GM23338 (cell line): Measurements from ENCODE around the gene GAL3ST2. TPM values are rescaled to one million over a fixed set of nuclear protein-coding genes. Genes with fewer than 3 reads are reported as not detected.

Experiments
- ATAC-seq: fragments of 200-7000 bp; cut with Tn5 transposase; 3 replicates; pipeline ENCODE4 v1.9.1; 2020
- DNase-seq: peaks from one replicate; pipeline ENCODE4 v3.0.0-alpha.2; 2015; ENCODE audit warnings: low spot score
- H2AFZ ChIP-seq: fragments of 200-600 bp; sonication (generic); 2 replicates; pipeline ENCODE4 v1.8.0; 2016; ENCODE audit warnings: antibody characterized with exemption, mild to moderate bottlenecking, moderate library complexity
- H3F3A ChIP-seq: fragments of 200-600 bp; sonication (generic); replicated peaks from 2 replicates; pipeline ENCODE4 v1.8.0; 2017; ENCODE audit warnings: antibody characterized with exemption, mixed run types, low read depth
- H3K27ac ChIP-seq: fragments of 200-600 bp; sonication (generic); 2 replicates; pipeline ENCODE4 v1.6.1; 2016; ENCODE audit warnings: low read depth
- H3K27me3 ChIP-seq: fragments of 200-600 bp; sonication (generic); 2 replicates; pipeline ENCODE4 v1.8.0; 2016; ENCODE audit warnings: mild to moderate bottlenecking, mixed run types, moderate library complexity; ENCODE audit not compliant: insufficient read depth
- H3K36me3 ChIP-seq: fragments of 200-600 bp; sonication (generic); 2 replicates; pipeline ENCODE4 v1.8.0; 2016; ENCODE audit warnings: mild to moderate bottlenecking; ENCODE audit not compliant: insufficient read depth
- H3K4me1 ChIP-seq: fragments of 200-600 bp; sonication (generic); 2 replicates; pipeline ENCODE4 v1.8.0; 2016; ENCODE audit warnings: mild to moderate bottlenecking, moderate library complexity; ENCODE audit not compliant: insufficient read depth
- H3K4me2 ChIP-seq: fragments of 200-600 bp; sonication (generic); 2 replicates; pipeline ENCODE4 v1.7.1; 2017; ENCODE audit warnings: mixed run types
- H3K4me3 ChIP-seq: fragments of 200-600 bp; sonication (generic); 2 replicates; pipeline ENCODE4 v1.6.1; 2016; ENCODE audit warnings: mixed run types
- H3K79me2 ChIP-seq: fragments of 200-600 bp; sonication (generic); replicated peaks from 2 replicates; pipeline ENCODE4 v1.8.0; 2017; ENCODE audit warnings: mild to moderate bottlenecking; ENCODE audit not compliant: insufficient read depth
- H3K9me2 ChIP-seq: fragments of 200-600 bp; sonication (generic); 2 replicates; pipeline ENCODE4 v1.8.0; 2017; ENCODE audit not compliant: insufficient read depth
- H4K20me1 ChIP-seq: fragments of 200-600 bp; sonication (generic); replicated peaks from 2 replicates; pipeline ENCODE4 v1.8.0; 2017; ENCODE audit warnings: mild to moderate bottlenecking; ENCODE audit not compliant: insufficient read depth
- H3K27ac Mint-ChIP-seq: 2 replicates; pipeline ENCODE4 v1.8.0; 2020; ENCODE audit warnings: inconsistent platforms, mild to moderate bottlenecking, moderate library complexity, mixed read lengths
- H3K27me3 Mint-ChIP-seq: 3 replicates; pipeline ENCODE4 v1.8.0; 2022; ENCODE audit warnings: low read depth, mild to moderate bottlenecking, moderate library complexity, mixed read lengths, inconsistent platforms; ENCODE audit not compliant: insufficient read depth, poor library complexity
- H3K36me3 Mint-ChIP-seq: 3 replicates; pipeline ENCODE4 v1.8.0; 2021; ENCODE audit warnings: low read depth, mild to moderate bottlenecking, inconsistent platforms, moderate library complexity, mixed read lengths
- H3K4me1 Mint-ChIP-seq: 3 replicates; pipeline ENCODE4 v1.8.0; 2020; ENCODE audit warnings: mild to moderate bottlenecking, inconsistent platforms, mixed read lengths
- H3K4me3 Mint-ChIP-seq: 3 replicates; pipeline ENCODE4 v1.8.0; 2021; ENCODE audit warnings: moderate library complexity, mild to moderate bottlenecking, inconsistent platforms, mixed read lengths
- H3K9me3 Mint-ChIP-seq: 3 replicates; pipeline ENCODE4 v1.8.0; 2020; ENCODE audit warnings: moderate library complexity, mild to moderate bottlenecking, inconsistent platforms, mixed read lengths
- CREB1 ChIP-seq: fragments of 250-450 bp; sonication (Bioruptor Pico); IDR thresholded peaks from 2 replicates; pipeline ENCODE4 v1.5.0; 2020; ENCODE audit warnings: low read depth, mild to moderate bottlenecking, moderate library complexity
- CTCF ChIP-seq, 2 experiments: fragments of 200-600 bp in 1 of 2; sonication (generic) in 1 of 2; conservative IDR thresholded peaks; 2 replicates each; pipeline versions ENCODE4 v1.5.1 to v1.6.1; 2016 to 2017; ENCODE audit warnings: antibody characterized with exemption in 2 of 2, low read depth in 2 of 2, mild to moderate bottlenecking in 2 of 2, moderate library complexity in 1 of 2
- EZH2 ChIP-seq: fragments of 200-600 bp; sonication (generic); IDR thresholded peaks from one replicate; pipeline ENCODE4 v1.8.0; 2017; ENCODE audit warnings: antibody characterized with exemption, mild to moderate bottlenecking, low read depth; ENCODE audit not compliant: unreplicated experiment
- EZH2phosphoT487 ChIP-seq: fragments of 200-600 bp; sonication (generic); IDR thresholded peaks from one replicate; pipeline ENCODE4 v1.8.1; 2018; ENCODE audit warnings: antibody characterized with exemption; ENCODE audit not compliant: unreplicated experiment
- JUNB ChIP-seq: IDR thresholded peaks from one replicate; pipeline ENCODE4 v1.6.1; 2016; ENCODE audit warnings: antibody characterized with exemption; ENCODE audit not compliant: unreplicated experiment
- NANOG ChIP-seq: IDR thresholded peaks from 2 replicates; pipeline ENCODE4 v1.6.1; 2016; ENCODE audit warnings: antibody characterized with exemption, borderline replicate concordance
- POLR2AphosphoS5 ChIP-seq: IDR thresholded peaks from 2 replicates; pipeline ENCODE4 v1.6.1; 2016; ENCODE audit warnings: antibody characterized with exemption, low read depth
- STAT1 ChIP-seq: IDR thresholded peaks from one replicate; pipeline ENCODE4 v1.6.1; 2016; ENCODE audit warnings: antibody characterized with exemption; ENCODE audit not compliant: unreplicated experiment
- ZNF114 ChIP-seq: fragments of 250-450 bp; sonication (Bioruptor Pico); IDR thresholded peaks from 2 replicates; pipeline ENCODE4 v1.5.0; 2020; ENCODE audit warnings: mild to moderate bottlenecking, moderate library complexity
- ZNF331 ChIP-seq: fragments of 250-450 bp; sonication (Bioruptor Pico); IDR thresholded peaks from 2 replicates; pipeline ENCODE4 v1.5.0; 2020; ENCODE audit warnings: low read depth, mild to moderate bottlenecking, moderate library complexity
- polyA plus RNA-seq: library from polyadenylated mRNA; unstranded; fragments of >200 nt; fragmentation: Nextera tagmentation; extraction: Ambion mirVana; gene quantifications from 2 replicates; pipeline ENCODE4 v1.2.1, GENCODE V29; 2016
- total RNA-seq: library from RNA; depleted of rRNA; stranded (reverse); fragments of >200 nt; shearing (Covaris generic); gene quantifications from 2 replicates; pipeline ENCODE4 v1.2.3, GENCODE V29; 2014
- TF ChIP-seq, protein P1 (sequence below): IDR thresholded peaks from one replicate; pipeline ENCODE4 v1.6.1; 2018; ENCODE audit warnings: antibody characterized with exemption; ENCODE audit not compliant: unreplicated experiment
- TF ChIP-seq, protein P2 (sequence below): fragments of 250-450 bp; sonication (Bioruptor Pico); IDR thresholded peaks from 2 replicates; pipeline ENCODE4 v1.5.0; 2020; ENCODE audit warnings: mild to moderate bottlenecking, moderate library complexity
- TF ChIP-seq, protein P3 (sequence below): IDR thresholded peaks from 2 replicates; pipeline ENCODE4 v1.6.1; 2016; ENCODE audit warnings: antibody characterized with exemption

GAL3ST2 gene
- total and polyA plus RNA-seq, 2 experiments from 2014 or later, result 0.19 to 0.24 TPM

GRCh38 chr2:241773511-241774418, 2.9 kb upstream of the GAL3ST2 start:
- Histone ChIP-seq H3K27me3 (no peaks in the 10 kb centered on the region), H3F3A (no peaks in the 10 kb centered on the region), H3K4me3 (no peak overlapping the region), H2AFZ (no peak overlapping the region), H3K9me2 (no peaks in the 10 kb centered on the region), H3K27ac (no peak overlapping the region), H3K4me1 (peaks cover 6% of the 10 kb centered on the region; the same call in 1 of the 2 replicates), H3K79me2 (no peaks in the 10 kb centered on the region), H3K4me2 (no peak overlapping the region), H3K36me3 (no peaks in the 10 kb centered on the region), H4K20me1 (no peaks in the 10 kb centered on the region)
- H3K4me1 Mint-ChIP-seq, result peaks cover 27% of the 10 kb centered on the region
- peaks cover 3% of the 10 kb centered on the region for H3K36me3 Mint-ChIP-seq
- ATAC-seq (no peak), DNase-seq (no peak)
- H3K4me3 Mint-ChIP-seq, result no peak overlapping the region
- H3K9me3 Mint-ChIP-seq, result peaks cover 7% of the 10 kb centered on the region; the same call in 2 of the 3 replicates
- peaks cover 11% of the 10 kb centered on the region for H3K27me3 Mint-ChIP-seq
- TF ChIP-seq, protein P1, sequence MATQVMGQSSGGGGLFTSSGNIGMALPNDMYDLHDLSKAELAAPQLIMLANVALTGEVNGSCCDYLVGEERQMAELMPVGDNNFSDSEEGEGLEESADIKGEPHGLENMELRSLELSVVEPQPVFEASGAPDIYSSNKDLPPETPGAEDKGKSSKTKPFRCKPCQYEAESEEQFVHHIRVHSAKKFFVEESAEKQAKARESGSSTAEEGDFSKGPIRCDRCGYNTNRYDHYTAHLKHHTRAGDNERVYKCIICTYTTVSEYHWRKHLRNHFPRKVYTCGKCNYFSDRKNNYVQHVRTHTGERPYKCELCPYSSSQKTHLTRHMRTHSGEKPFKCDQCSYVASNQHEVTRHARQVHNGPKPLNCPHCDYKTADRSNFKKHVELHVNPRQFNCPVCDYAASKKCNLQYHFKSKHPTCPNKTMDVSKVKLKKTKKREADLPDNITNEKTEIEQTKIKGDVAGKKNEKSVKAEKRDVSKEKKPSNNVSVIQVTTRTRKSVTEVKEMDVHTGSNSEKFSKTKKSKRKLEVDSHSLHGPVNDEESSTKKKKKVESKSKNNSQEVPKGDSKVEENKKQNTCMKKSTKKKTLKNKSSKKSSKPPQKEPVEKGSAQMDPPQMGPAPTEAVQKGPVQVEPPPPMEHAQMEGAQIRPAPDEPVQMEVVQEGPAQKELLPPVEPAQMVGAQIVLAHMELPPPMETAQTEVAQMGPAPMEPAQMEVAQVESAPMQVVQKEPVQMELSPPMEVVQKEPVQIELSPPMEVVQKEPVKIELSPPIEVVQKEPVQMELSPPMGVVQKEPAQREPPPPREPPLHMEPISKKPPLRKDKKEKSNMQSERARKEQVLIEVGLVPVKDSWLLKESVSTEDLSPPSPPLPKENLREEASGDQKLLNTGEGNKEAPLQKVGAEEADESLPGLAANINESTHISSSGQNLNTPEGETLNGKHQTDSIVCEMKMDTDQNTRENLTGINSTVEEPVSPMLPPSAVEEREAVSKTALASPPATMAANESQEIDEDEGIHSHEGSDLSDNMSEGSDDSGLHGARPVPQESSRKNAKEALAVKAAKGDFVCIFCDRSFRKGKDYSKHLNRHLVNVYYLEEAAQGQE, result no peak
- no peak for TF ChIP-seq JUNB
- TF ChIP-seq NANOG, result no peak
- TF ChIP-seq ZNF114 (CRISPR knock-in tag), result no peak
- no peak for TF ChIP-seq CTCF (conservative IDR thresholded peaks at IDR 0.05; ENCODE audit: low read depth in 2 of 2)
- TF ChIP-seq CREB1 (CRISPR knock-in tag), result no peak
- TF ChIP-seq EZH2phosphoT487, result no peak
- TF ChIP-seq POLR2AphosphoS5, result no peak
- no peak for TF ChIP-seq STAT1
- no peak for TF ChIP-seq ZNF331 (CRISPR knock-in tag)
- TF ChIP-seq, protein P2, sequence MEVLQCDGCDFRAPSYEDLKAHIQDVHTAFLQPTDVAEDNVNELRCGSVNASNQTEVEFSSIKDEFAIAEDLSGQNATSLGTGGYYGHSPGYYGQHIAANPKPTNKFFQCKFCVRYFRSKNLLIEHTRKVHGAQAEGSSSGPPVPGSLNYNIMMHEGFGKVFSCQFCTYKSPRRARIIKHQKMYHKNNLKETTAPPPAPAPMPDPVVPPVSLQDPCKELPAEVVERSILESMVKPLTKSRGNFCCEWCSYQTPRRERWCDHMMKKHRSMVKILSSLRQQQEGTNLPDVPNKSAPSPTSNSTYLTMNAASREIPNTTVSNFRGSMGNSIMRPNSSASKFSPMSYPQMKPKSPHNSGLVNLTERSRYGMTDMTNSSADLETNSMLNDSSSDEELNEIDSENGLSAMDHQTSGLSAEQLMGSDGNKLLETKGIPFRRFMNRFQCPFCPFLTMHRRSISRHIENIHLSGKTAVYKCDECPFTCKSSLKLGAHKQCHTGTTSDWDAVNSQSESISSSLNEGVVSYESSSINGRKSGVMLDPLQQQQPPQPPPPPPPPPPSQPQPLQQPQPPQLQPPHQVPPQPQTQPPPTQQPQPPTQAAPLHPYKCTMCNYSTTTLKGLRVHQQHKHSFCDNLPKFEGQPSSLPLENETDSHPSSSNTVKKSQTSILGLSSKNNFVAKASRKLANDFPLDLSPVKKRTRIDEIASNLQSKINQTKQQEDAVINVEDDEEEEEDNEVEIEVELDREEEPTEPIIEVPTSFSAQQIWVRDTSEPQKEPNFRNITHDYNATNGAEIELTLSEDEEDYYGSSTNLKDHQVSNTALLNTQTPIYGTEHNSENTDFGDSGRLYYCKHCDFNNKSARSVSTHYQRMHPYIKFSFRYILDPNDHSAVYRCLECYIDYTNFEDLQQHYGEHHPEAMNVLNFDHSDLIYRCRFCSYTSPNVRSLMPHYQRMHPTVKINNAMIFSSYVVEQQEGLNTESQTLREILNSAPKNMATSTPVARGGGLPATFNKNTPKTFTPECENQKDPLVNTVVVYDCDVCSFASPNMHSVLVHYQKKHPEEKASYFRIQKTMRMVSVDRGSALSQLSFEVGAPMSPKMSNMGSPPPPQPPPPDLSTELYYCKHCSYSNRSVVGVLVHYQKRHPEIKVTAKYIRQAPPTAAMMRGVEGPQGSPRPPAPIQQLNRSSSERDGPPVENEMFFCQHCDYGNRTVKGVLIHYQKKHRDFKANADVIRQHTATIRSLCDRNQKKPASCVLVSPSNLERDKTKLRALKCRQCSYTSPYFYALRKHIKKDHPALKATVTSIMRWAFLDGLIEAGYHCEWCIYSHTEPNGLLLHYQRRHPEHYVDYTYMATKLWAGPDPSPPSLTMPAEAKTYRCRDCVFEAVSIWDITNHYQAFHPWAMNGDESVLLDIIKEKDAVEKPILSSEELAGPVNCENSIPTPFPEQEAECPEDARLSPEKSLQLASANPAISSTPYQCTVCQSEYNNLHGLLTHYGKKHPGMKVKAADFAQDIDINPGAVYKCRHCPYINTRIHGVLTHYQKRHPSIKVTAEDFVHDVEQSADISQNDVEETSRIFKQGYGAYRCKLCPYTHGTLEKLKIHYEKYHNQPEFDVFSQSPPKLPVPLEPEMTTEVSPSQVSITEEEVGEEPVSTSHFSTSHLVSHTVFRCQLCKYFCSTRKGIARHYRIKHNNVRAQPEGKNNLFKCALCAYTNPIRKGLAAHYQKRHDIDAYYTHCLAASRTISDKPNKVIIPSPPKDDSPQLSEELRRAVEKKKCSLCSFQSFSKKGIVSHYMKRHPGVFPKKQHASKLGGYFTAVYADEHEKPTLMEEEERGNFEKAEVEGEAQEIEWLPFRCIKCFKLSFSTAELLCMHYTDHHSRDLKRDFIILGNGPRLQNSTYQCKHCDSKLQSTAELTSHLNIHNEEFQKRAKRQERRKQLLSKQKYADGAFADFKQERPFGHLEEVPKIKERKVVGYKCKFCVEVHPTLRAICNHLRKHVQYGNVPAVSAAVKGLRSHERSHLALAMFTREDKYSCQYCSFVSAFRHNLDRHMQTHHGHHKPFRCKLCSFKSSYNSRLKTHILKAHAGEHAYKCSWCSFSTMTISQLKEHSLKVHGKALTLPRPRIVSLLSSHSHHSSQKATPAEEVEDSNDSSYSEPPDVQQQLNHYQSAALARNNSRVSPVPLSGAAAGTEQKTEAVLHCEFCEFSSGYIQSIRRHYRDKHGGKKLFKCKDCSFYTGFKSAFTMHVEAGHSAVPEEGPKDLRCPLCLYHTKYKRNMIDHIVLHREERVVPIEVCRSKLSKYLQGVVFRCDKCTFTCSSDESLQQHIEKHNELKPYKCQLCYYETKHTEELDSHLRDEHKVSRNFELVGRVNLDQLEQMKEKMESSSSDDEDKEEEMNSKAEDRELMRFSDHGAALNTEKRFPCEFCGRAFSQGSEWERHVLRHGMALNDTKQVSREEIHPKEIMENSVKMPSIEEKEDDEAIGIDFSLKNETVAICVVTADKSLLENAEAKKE (CRISPR knock-in tag), result no peak
- TF ChIP-seq EZH2, result no peak
- TF ChIP-seq, protein P3, sequence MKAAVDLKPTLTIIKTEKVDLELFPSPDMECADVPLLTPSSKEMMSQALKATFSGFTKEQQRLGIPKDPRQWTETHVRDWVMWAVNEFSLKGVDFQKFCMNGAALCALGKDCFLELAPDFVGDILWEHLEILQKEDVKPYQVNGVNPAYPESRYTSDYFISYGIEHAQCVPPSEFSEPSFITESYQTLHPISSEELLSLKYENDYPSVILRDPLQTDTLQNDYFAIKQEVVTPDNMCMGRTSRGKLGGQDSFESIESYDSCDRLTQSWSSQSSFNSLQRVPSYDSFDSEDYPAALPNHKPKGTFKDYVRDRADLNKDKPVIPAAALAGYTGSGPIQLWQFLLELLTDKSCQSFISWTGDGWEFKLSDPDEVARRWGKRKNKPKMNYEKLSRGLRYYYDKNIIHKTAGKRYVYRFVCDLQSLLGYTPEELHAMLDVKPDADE, result no peak
- no peak overlapping the region for H3K27ac Mint-ChIP-seq
